Stimulated activated memory B cell treated with anti-CD40 and anti-IgM and Interleukin-4, amounts not matched to agents 10 μg/mL and 1 μg/mL and 100 μg/mL, for 72 hours (primary cell): ENCODE data around the gene NUDCD2.
"Not testable (repeated sequence)": the region's sequence is repeated elsewhere in the genome, so short reads cannot be mapped to it uniquely, and the experiment has no call there.

Experiments used
- ATAC-seq: fragments of 150-1000 bp; cut with Tn5 transposase; 2 replicates; pipeline ENCODE4 v1.10.0; 2021
- H3K27ac Mint-ChIP-seq: one replicate; pipeline ENCODE4 v1.8.0; 2022; ENCODE audit warnings: mild to moderate bottlenecking, mixed read lengths
- H3K27me3 Mint-ChIP-seq: one replicate; pipeline ENCODE4 v1.8.0; 2022; ENCODE audit warnings: mixed read lengths
- H3K36me3 Mint-ChIP-seq: one replicate; pipeline ENCODE4 v1.8.0; 2022; ENCODE audit warnings: mixed read lengths
- H3K4me1 Mint-ChIP-seq: one replicate; pipeline ENCODE4 v1.8.0; 2022; ENCODE audit warnings: mixed read lengths
- H3K4me3 Mint-ChIP-seq: one replicate; pipeline ENCODE4 v1.8.0; 2022; ENCODE audit warnings: mild to moderate bottlenecking, moderate library complexity, mixed read lengths
- H3K9me3 Mint-ChIP-seq: one replicate; pipeline ENCODE4 v1.8.0; 2022; ENCODE audit warnings: mixed read lengths

The NUDCD2 gene

GRCh38 chr5:163448491-163448890 lies 11.4 kb downstream of the NUDCD2 start:
- Mint-ChIP-seq H3K9me3 (no peaks in the 10 kb centered on the region), H3K36me3 (peaks cover 47% of the 10 kb centered on the region), H3K4me3 (no peak overlapping the region), H3K4me1 (no peaks in the 10 kb centered on the region), H3K27me3 (no peaks in the 10 kb centered on the region), H3K27ac (no peak overlapping the region)
- no peak for ATAC-seq

- Mint-ChIP-seq H3K27me3 (no peaks in the 10 kb centered on the region), H3K9me3 (no peaks in the 10 kb centered on the region), H3K4me3 (no peak overlapping the region), H3K4me1 (no peaks in the 10 kb centered on the region), H3K27ac (no peak overlapping the region), H3K36me3 (peaks cover 47% of the 10 kb centered on the region)
- no peak for ATAC-seq
Observed at GRCh38 chr5:163447875-163448274, 12.0 kb downstream of the NUDCD2 start.

GRCh38 chr5:163447191-163447590 lies 12.7 kb downstream of the NUDCD2 start:
- Mint-ChIP-seq H3K36me3 (peaks cover 47% of the 10 kb centered on the region), H3K4me1 (no peaks in the 10 kb centered on the region), H3K9me3 (no peaks in the 10 kb centered on the region), H3K27ac (peak overlapping the region; percentile 18), H3K4me3 (no peak overlapping the region), H3K27me3 (no peaks in the 10 kb centered on the region)
- no peak for ATAC-seq

GRCh38 chr5:163445345-163445744 lies 14.6 kb downstream of the NUDCD2 start:
- Mint-ChIP-seq H3K36me3 (peaks cover 39% of the 10 kb centered on the region), H3K4me1 (peaks cover 2% of the 10 kb centered on the region), H3K4me3 (no peak overlapping the region), H3K27ac (no peak overlapping the region), H3K9me3 (no peaks in the 10 kb centered on the region), H3K27me3 (no peaks in the 10 kb centered on the region)
- no peak for ATAC-seq

- no peaks in the 10 kb centered on the region for H3K9me3 Mint-ChIP-seq
- peaks cover 33% of the 10 kb centered on the region for H3K36me3 Mint-ChIP-seq
- peaks cover 7% of the 10 kb centered on the region for H3K4me1 Mint-ChIP-seq
- no peak overlapping the region for H3K4me3 Mint-ChIP-seq
- H3K27ac Mint-ChIP-seq: no peak overlapping the region
- no peak for ATAC-seq
- H3K27me3 Mint-ChIP-seq: no peaks in the 10 kb centered on the region
Observed at GRCh38 chr5:163444526-163444925, 15.4 kb downstream of the NUDCD2 start.

GRCh38 chr5:163440954-163441353 lies 18.9 kb downstream of the NUDCD2 start:
- H3K36me3 Mint-ChIP-seq: peaks cover 5% of the 10 kb centered on the region
- H3K27me3 Mint-ChIP-seq: no peaks in the 10 kb centered on the region
- peaks cover 26% of the 10 kb centered on the region for H3K4me1 Mint-ChIP-seq
- no peak overlapping the region for H3K4me3 Mint-ChIP-seq
- H3K27ac Mint-ChIP-seq: no peak overlapping the region
- ATAC-seq: no peak
- H3K9me3 Mint-ChIP-seq: no peaks in the 10 kb centered on the region

- H3K27me3 Mint-ChIP-seq: no peaks in the 10 kb centered on the region
- H3K4me1 Mint-ChIP-seq: peaks cover 26% of the 10 kb centered on the region
- H3K36me3 Mint-ChIP-seq: peaks cover 5% of the 10 kb centered on the region
- H3K9me3 Mint-ChIP-seq: no peaks in the 10 kb centered on the region
- H3K27ac Mint-ChIP-seq: no peak overlapping the region
- H3K4me3 Mint-ChIP-seq: no peak overlapping the region
- no peak for ATAC-seq
Observed at GRCh38 chr5:163439092-163439425, 20.8 kb downstream of the NUDCD2 start.

GRCh38 chr5:163437309-163438182 lies 22.4 kb downstream of the NUDCD2 start, which contains the start of gene CCNG1:
Gene CCNG1 (plus strand): TSS chr5:163437595. CDS start chr5:163439257, 1,662 bp downstream.
- peak; percentile 98 for ATAC-seq
- Mint-ChIP-seq H3K27me3 (no peaks in the 10 kb centered on the region), H3K27ac (peak within 1 kb of the TSS; percentile 83), H3K36me3 (peaks cover 5% of the 10 kb centered on the region), H3K4me3 (peak within 1 kb of the TSS; percentile 85), H3K9me3 (no peaks in the 10 kb centered on the region), H3K4me1 (peaks cover 26% of the 10 kb centered on the region)

- Mint-ChIP-seq H3K4me3 (peak overlapping the region; percentile 85), H3K4me1 (peaks cover 26% of the 10 kb centered on the region), H3K27me3 (no peaks in the 10 kb centered on the region), H3K9me3 (no peaks in the 10 kb centered on the region), H3K36me3 (peaks cover 5% of the 10 kb centered on the region), H3K27ac (peak overlapping the region; percentile 83)
- ATAC-seq: no peak
Observed at GRCh38 chr5:163437011-163437308, 22.9 kb downstream of the NUDCD2 start.

GRCh38 chr5:163436515-163436914 lies 23.4 kb downstream of the NUDCD2 start:
- H3K27ac Mint-ChIP-seq: peak overlapping the region; percentile 83
- H3K9me3 Mint-ChIP-seq: no peaks in the 10 kb centered on the region
- H3K4me3 Mint-ChIP-seq: peak overlapping the region; percentile 85
- ATAC-seq: no peak
- H3K4me1 Mint-ChIP-seq: peaks cover 26% of the 10 kb centered on the region
- no peaks in the 10 kb centered on the region for H3K27me3 Mint-ChIP-seq
- peaks cover 5% of the 10 kb centered on the region for H3K36me3 Mint-ChIP-seq

- Mint-ChIP-seq H3K9me3 (no peaks in the 10 kb centered on the region), H3K27ac (no peak overlapping the region), H3K4me1 (peaks cover 20% of the 10 kb centered on the region), H3K27me3 (no peaks in the 10 kb centered on the region), H3K36me3 (no peaks in the 10 kb centered on the region), H3K4me3 (no peak overlapping the region)
- no peak for ATAC-seq
Observed at GRCh38 chr5:163434401-163434866, 25.5 kb downstream of the NUDCD2 start.

- H3K36me3 Mint-ChIP-seq: no peaks in the 10 kb centered on the region
- H3K4me3 Mint-ChIP-seq: no peak overlapping the region
- no peaks in the 10 kb centered on the region for H3K9me3 Mint-ChIP-seq
- H3K27me3 Mint-ChIP-seq: no peaks in the 10 kb centered on the region
- no peak overlapping the region for H3K27ac Mint-ChIP-seq
- no peak for ATAC-seq
- H3K4me1 Mint-ChIP-seq: peaks cover 11% of the 10 kb centered on the region
Observed at GRCh38 chr5:163433271-163433670, 26.6 kb downstream of the NUDCD2 start.

- Mint-ChIP-seq H3K36me3 (no peaks in the 10 kb centered on the region), H3K4me3 (no peak overlapping the region), H3K27ac (no peak overlapping the region), H3K4me1 (peaks cover 9% of the 10 kb centered on the region), H3K9me3 (no peaks in the 10 kb centered on the region), H3K27me3 (no peaks in the 10 kb centered on the region)
- ATAC-seq: no peak
Observed at GRCh38 chr5:163432544-163432943, 27.4 kb downstream of the NUDCD2 start.

GRCh38 chr5:163426128-163426527 lies 33.8 kb downstream of the NUDCD2 start:
- H3K9me3 Mint-ChIP-seq, H3K36me3 Mint-ChIP-seq, H3K4me1 Mint-ChIP-seq, H3K27ac Mint-ChIP-seq, H3K27me3 Mint-ChIP-seq, H3K4me3 Mint-ChIP-seq, ATAC-seq: not testable (repeated sequence)

- Mint-ChIP-seq H3K9me3 (no peaks in the 10 kb centered on the region), H3K27ac (no peak overlapping the region), H3K36me3 (no peaks in the 10 kb centered on the region), H3K27me3 (peaks cover 9% of the 10 kb centered on the region), H3K4me3 (no peak overlapping the region), H3K4me1 (peaks cover 9% of the 10 kb centered on the region)
- ATAC-seq: no peak
Observed at GRCh38 chr5:163424836-163425235, 35.1 kb downstream of the NUDCD2 start.

- not testable (repeated sequence) for H3K27ac Mint-ChIP-seq, H3K4me3 Mint-ChIP-seq, H3K36me3 Mint-ChIP-seq, H3K4me1 Mint-ChIP-seq, H3K9me3 Mint-ChIP-seq, ATAC-seq
- peaks cover 55% of the 10 kb centered on the region for H3K27me3 Mint-ChIP-seq
Observed at GRCh38 chr5:163415673-163416072, 44.2 kb downstream of the NUDCD2 start.
